ENCODE results near the gene MYORG. TPM values are rescaled to one million over a fixed set of nuclear protein-coding genes. Genes with fewer than 3 reads are reported as not detected.

The MYORG gene
- total and polyA plus RNA-seq, 10 of the 15 experiments (the other 5 are each of a cell fraction or from before 2014, with no cell fraction given): 0.05 to 0.36 (median 0.10) TPM; not detected in 1

DNA sequence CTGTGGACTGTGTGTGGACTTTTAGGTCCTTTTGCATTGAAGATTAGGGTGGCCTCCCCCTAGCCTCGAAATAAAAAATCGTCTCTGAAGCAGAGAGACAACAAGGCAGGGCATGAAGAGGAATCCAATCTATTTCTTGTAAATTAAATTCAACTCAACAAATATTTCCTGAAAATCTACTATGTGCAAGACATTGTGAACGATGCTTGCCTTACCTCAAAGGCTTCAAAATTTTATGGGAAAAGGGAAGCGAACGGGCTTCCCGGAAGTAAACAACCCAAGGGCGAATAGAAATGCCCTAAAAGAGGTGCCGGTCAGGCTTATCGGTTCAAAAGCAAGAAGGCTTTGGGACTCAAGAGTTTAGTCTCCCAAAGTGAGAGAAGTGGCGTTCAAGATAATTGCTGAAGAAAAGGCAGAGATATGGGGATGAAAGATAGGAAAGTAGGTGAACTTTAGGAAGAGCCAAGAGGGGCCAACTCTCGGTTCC is 48.2 kb downstream of the MYORG start (continued):
- TF ChIP-seq, protein P1, sequence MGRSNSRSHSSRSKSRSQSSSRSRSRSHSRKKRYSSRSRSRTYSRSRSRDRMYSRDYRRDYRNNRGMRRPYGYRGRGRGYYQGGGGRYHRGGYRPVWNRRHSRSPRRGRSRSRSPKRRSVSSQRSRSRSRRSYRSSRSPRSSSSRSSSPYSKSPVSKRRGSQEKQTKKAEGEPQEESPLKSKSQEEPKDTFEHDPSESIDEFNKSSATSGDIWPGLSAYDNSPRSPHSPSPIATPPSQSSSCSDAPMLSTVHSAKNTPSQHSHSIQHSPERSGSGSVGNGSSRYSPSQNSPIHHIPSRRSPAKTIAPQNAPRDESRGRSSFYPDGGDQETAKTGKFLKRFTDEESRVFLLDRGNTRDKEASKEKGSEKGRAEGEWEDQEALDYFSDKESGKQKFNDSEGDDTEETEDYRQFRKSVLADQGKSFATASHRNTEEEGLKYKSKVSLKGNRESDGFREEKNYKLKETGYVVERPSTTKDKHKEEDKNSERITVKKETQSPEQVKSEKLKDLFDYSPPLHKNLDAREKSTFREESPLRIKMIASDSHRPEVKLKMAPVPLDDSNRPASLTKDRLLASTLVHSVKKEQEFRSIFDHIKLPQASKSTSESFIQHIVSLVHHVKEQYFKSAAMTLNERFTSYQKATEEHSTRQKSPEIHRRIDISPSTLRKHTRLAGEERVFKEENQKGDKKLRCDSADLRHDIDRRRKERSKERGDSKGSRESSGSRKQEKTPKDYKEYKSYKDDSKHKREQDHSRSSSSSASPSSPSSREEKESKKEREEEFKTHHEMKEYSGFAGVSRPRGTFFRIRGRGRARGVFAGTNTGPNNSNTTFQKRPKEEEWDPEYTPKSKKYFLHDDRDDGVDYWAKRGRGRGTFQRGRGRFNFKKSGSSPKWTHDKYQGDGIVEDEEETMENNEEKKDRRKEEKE (IDR thresholded peaks at IDR 0.05): no peak
- TF ChIP-seq, protein P2, sequence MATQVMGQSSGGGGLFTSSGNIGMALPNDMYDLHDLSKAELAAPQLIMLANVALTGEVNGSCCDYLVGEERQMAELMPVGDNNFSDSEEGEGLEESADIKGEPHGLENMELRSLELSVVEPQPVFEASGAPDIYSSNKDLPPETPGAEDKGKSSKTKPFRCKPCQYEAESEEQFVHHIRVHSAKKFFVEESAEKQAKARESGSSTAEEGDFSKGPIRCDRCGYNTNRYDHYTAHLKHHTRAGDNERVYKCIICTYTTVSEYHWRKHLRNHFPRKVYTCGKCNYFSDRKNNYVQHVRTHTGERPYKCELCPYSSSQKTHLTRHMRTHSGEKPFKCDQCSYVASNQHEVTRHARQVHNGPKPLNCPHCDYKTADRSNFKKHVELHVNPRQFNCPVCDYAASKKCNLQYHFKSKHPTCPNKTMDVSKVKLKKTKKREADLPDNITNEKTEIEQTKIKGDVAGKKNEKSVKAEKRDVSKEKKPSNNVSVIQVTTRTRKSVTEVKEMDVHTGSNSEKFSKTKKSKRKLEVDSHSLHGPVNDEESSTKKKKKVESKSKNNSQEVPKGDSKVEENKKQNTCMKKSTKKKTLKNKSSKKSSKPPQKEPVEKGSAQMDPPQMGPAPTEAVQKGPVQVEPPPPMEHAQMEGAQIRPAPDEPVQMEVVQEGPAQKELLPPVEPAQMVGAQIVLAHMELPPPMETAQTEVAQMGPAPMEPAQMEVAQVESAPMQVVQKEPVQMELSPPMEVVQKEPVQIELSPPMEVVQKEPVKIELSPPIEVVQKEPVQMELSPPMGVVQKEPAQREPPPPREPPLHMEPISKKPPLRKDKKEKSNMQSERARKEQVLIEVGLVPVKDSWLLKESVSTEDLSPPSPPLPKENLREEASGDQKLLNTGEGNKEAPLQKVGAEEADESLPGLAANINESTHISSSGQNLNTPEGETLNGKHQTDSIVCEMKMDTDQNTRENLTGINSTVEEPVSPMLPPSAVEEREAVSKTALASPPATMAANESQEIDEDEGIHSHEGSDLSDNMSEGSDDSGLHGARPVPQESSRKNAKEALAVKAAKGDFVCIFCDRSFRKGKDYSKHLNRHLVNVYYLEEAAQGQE (IDR thresholded peaks at IDR 0.05; ENCODE audit: low read depth, low read length): no peak
- TF ChIP-seq TCF3 (IDR thresholded peaks at IDR 0.05; ENCODE audit: borderline replicate concordance, insufficient read depth, low read depth, low read length) (no peak), ZNF384 (IDR thresholded peaks at IDR 0.05; ENCODE audit: borderline replicate concordance, low read depth, low read length) (no peak), BCL11A (IDR thresholded peaks at IDR 0.05; ENCODE audit: low read depth, low read length) (no peak), CBX3 (IDR thresholded peaks at IDR 0.05; ENCODE audit: borderline replicate concordance, low read depth) (no peak), NFIC (IDR thresholded peaks at IDR 0.05; ENCODE audit: low read depth, low read length) (no peak; the same call in 1 of the 2 replicates), CBX5 (IDR thresholded peaks at IDR 0.05; ENCODE audit: low read depth) (no peak), SUPT20H (IDR thresholded peaks at IDR 0.05; ENCODE audit: borderline replicate concordance, control insufficient read depth, low read depth, low read length) (no peak), RFX5 (IDR thresholded peaks at IDR 0.05; ENCODE audit: low read depth, low read length) (no peak), EED (IDR thresholded peaks at IDR 0.05; ENCODE audit: low read depth) (no peak), ZNF207 (IDR thresholded peaks at IDR 0.05; ENCODE audit: borderline replicate concordance) (no peak), YY1 (IDR thresholded peaks at IDR 0.05; ENCODE audit: low read depth, low read length) (no peak), SMAD1 (IDR thresholded peaks at IDR 0.05; ENCODE audit: low read depth, partially characterized antibody) (no peak), MEF2B (IDR thresholded peaks at IDR 0.05; ENCODE audit: partially characterized antibody, poor library complexity, severe bottlenecking) (no peak), SIN3A (IDR thresholded peaks at IDR 0.05; ENCODE audit: low read depth, low read length) (no peak)
- TF ChIP-seq, protein P3, sequence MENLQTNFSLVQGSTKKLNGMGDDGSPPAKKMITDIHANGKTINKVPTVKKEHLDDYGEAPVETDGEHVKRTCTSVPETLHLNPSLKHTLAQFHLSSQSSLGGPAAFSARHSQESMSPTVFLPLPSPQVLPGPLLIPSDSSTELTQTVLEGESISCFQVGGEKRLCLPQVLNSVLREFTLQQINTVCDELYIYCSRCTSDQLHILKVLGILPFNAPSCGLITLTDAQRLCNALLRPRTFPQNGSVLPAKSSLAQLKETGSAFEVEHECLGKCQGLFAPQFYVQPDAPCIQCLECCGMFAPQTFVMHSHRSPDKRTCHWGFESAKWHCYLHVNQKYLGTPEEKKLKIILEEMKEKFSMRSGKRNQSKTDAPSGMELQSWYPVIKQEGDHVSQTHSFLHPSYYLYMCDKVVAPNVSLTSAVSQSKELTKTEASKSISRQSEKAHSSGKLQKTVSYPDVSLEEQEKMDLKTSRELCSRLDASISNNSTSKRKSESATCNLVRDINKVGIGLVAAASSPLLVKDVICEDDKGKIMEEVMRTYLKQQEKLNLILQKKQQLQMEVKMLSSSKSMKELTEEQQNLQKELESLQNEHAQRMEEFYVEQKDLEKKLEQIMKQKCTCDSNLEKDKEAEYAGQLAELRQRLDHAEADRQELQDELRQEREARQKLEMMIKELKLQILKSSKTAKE (IDR thresholded peaks at IDR 0.05; ENCODE audit: low read depth, poor library complexity, severe bottlenecking): no peak
- TF ChIP-seq, protein P4, sequence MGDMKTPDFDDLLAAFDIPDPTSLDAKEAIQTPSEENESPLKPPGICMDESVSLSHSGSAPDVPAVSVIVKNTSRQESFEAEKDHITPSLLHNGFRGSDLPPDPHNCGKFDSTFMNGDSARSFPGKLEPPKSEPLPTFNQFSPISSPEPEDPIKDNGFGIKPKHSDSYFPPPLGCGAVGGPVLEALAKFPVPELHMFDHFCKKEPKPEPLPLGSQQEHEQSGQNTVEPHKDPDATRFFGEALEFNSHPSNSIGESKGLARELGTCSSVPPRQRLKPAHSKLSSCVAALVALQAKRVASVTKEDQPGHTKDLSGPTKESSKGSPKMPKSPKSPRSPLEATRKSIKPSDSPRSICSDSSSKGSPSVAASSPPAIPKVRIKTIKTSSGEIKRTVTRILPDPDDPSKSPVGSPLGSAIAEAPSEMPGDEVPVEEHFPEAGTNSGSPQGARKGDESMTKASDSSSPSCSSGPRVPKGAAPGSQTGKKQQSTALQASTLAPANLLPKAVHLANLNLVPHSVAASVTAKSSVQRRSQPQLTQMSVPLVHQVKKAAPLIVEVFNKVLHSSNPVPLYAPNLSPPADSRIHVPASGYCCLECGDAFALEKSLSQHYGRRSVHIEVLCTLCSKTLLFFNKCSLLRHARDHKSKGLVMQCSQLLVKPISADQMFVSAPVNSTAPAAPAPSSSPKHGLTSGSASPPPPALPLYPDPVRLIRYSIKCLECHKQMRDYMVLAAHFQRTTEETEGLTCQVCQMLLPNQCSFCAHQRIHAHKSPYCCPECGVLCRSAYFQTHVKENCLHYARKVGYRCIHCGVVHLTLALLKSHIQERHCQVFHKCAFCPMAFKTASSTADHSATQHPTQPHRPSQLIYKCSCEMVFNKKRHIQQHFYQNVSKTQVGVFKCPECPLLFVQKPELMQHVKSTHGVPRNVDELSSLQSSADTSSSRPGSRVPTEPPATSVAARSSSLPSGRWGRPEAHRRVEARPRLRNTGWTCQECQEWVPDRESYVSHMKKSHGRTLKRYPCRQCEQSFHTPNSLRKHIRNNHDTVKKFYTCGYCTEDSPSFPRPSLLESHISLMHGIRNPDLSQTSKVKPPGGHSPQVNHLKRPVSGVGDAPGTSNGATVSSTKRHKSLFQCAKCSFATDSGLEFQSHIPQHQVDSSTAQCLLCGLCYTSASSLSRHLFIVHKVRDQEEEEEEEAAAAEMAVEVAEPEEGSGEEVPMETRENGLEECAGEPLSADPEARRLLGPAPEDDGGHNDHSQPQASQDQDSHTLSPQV (IDR thresholded peaks at IDR 0.05): no peak

All from GM12878 (cell line).